Measurements from ENCODE around the gene RPS21. TPM values are rescaled to one million over a fixed set of nuclear protein-coding genes. Genes with fewer than 3 reads are reported as not detected.

The RPS21 gene
- total and polyA plus RNA-seq, 4 donors, result 278 to 1,588 (median 439) TPM

DNA sequence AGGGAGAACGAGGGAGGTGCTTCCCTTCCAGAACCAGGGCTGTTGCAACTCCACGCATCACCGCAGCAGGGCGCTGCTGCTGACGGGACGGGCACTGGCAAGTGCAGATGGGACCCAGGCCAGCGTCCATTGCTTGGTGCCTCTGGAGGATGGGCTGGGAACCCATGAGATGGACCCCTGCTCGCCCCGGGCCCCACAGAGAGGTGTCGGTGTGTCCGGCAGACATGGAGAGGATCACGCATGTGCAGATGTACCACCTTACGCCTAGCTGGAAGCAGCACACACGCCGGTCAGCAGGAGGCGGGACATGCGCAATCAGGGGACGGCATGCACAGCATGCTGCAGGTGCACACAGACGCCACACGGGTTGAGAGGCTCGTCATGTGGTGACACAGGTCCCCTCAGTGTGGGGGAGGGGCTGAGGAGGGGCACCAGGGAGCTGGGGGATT, 14.5 kb downstream of the RPS21 start:
- 89% methylated on average over 21 of the region's 21 CpGs for WGBS
- Histone ChIP-seq H3K27ac (ENCODE audit: low read depth in 1 of 2, low read length in 2 of 2) (no peak overlapping the region), H3K36me3 (ENCODE audit: control insufficient read depth in 4 of 4, insufficient read depth in 3 of 4, low read depth in 1 of 4, low read length in 3 of 4) (no peaks in the 10 kb centered on the region), H3K9me3 (ENCODE audit: control insufficient read depth in 4 of 4, low read length in 3 of 4) (no peaks in the 10 kb centered on the region), H3K4me3 (ENCODE audit: low read depth in 1 of 3, low read length in 3 of 3) (no peak overlapping the region), H3K4me1 (ENCODE audit: control insufficient read depth in 4 of 4, insufficient read depth in 4 of 4, low read length in 3 of 4) (peaks cover 7 to 13% (median 11%) of the 10 kb centered on the region in 4 donors), H3K9ac (ENCODE audit: low read depth in 1 of 2, low read length in 2 of 2) (no peak overlapping the region), H3K27me3 (ENCODE audit: control insufficient read depth in 4 of 4, insufficient read depth in 4 of 4, low read length in 3 of 4) (no peaks in the 10 kb centered on the region)
- TF ChIP-seq, protein P1, sequence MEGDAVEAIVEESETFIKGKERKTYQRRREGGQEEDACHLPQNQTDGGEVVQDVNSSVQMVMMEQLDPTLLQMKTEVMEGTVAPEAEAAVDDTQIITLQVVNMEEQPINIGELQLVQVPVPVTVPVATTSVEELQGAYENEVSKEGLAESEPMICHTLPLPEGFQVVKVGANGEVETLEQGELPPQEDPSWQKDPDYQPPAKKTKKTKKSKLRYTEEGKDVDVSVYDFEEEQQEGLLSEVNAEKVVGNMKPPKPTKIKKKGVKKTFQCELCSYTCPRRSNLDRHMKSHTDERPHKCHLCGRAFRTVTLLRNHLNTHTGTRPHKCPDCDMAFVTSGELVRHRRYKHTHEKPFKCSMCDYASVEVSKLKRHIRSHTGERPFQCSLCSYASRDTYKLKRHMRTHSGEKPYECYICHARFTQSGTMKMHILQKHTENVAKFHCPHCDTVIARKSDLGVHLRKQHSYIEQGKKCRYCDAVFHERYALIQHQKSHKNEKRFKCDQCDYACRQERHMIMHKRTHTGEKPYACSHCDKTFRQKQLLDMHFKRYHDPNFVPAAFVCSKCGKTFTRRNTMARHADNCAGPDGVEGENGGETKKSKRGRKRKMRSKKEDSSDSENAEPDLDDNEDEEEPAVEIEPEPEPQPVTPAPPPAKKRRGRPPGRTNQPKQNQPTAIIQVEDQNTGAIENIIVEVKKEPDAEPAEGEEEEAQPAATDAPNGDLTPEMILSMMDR (IDR thresholded peaks at IDR 0.05; ENCODE audit: low read depth, low read length, missing input control), result no peak
- TF ChIP-seq HNF4G (IDR thresholded peaks at IDR 0.05), result no peak
- TF ChIP-seq FOXA1 (IDR thresholded peaks at IDR 0.05), result no peak
- no peak for TF ChIP-seq YY1 (IDR thresholded peaks at IDR 0.05)
- TF ChIP-seq, protein P2, sequence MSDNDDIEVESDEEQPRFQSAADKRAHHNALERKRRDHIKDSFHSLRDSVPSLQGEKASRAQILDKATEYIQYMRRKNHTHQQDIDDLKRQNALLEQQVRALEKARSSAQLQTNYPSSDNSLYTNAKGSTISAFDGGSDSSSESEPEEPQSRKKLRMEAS (IDR thresholded peaks at IDR 0.05), result no peak
- TF ChIP-seq FOXA2 (IDR thresholded peaks at IDR 0.05), result no peak
- no peak for TF ChIP-seq TAF1 (conservative IDR thresholded peaks at IDR 0.05)
- no peak for TF ChIP-seq HNF4A (conservative IDR thresholded peaks at IDR 0.05)
- TF ChIP-seq RXRA (IDR thresholded peaks at IDR 0.05), result no peak
- TF ChIP-seq, protein P3, sequence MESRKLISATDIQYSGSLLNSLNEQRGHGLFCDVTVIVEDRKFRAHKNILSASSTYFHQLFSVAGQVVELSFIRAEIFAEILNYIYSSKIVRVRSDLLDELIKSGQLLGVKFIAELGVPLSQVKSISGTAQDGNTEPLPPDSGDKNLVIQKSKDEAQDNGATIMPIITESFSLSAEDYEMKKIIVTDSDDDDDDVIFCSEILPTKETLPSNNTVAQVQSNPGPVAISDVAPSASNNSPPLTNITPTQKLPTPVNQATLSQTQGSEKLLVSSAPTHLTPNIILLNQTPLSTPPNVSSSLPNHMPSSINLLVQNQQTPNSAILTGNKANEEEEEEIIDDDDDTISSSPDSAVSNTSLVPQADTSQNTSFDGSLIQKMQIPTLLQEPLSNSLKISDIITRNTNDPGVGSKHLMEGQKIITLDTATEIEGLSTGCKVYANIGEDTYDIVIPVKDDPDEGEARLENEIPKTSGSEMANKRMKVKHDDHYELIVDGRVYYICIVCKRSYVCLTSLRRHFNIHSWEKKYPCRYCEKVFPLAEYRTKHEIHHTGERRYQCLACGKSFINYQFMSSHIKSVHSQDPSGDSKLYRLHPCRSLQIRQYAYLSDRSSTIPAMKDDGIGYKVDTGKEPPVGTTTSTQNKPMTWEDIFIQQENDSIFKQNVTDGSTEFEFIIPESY (IDR thresholded peaks at IDR 0.05), result no peak
- DNase-seq (ENCODE audit: low spot score), result no peak

DNA sequence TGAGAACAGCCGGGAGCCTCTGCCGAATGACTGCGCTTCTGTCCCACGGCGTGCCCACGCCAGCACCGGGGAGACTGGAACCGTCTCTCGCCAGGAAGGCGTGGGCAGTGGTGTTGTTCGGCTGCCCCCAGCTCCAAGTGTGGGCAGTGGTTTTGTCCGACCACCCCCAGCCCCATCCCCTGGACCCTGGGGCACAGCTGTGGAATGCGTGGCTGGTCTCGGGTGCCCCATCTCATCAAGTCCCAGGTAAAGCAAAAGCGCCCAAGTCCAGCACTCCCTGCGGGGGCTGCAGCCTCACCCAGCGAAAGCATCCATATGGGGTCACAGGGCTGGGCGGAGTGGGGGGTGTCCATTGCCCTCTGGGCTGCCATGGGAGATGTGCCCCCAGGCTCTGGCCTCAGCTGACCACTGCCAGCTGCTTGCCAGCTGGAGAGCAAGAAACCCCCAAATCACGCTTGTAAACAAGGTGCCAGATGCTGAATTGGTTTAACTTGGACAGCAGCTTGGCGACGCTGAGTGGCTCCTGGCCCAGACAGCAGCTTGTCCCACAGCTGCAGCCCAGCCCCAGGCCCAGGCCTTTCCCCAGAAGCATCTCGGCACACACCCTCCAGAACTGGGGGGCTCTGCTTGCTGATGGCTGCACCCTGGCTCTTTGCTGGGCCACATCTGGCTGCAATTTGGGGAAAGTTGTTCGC, 15.7 kb downstream of the RPS21 start:
- Histone ChIP-seq H3K27me3 (ENCODE audit: control insufficient read depth in 4 of 4, insufficient read depth in 4 of 4, low read length in 3 of 4) (no peaks in the 10 kb centered on the region), H3K9ac (ENCODE audit: low read depth in 1 of 2, low read length in 2 of 2) (no peak overlapping the region), H3K27ac (ENCODE audit: low read depth in 1 of 2, low read length in 2 of 2) (no peak overlapping the region), H3K36me3 (ENCODE audit: control insufficient read depth in 4 of 4, insufficient read depth in 3 of 4, low read depth in 1 of 4, low read length in 3 of 4) (no peaks in the 10 kb centered on the region), H3K4me1 (ENCODE audit: control insufficient read depth in 4 of 4, insufficient read depth in 4 of 4, low read length in 3 of 4) (peaks cover 12 to 21% (median 16%) of the 10 kb centered on the region in 4 donors), H3K9me3 (ENCODE audit: control insufficient read depth in 4 of 4, low read length in 3 of 4) (no peaks in the 10 kb centered on the region), H3K4me3 (ENCODE audit: low read depth in 1 of 3, low read length in 3 of 3) (no peak overlapping the region)
- TF ChIP-seq, protein P1 (IDR thresholded peaks at IDR 0.05; ENCODE audit: low read depth, low read length, missing input control), result no peak
- TF ChIP-seq TAF1 (conservative IDR thresholded peaks at IDR 0.05) (no peak), RAD21 (IDR thresholded peaks at IDR 0.05) (no peak), NR2F2 (IDR thresholded peaks at IDR 0.05) (no peak), RXRA (IDR thresholded peaks at IDR 0.05) (no peak), HNF4A (conservative IDR thresholded peaks at IDR 0.05) (no peak), FOXA2 (IDR thresholded peaks at IDR 0.05) (no peak)
- TF ChIP-seq, protein P4, sequence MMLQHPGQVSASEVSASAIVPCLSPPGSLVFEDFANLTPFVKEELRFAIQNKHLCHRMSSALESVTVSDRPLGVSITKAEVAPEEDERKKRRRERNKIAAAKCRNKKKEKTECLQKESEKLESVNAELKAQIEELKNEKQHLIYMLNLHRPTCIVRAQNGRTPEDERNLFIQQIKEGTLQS (IDR thresholded peaks at IDR 0.05), result no peak
- TF ChIP-seq, protein P5, sequence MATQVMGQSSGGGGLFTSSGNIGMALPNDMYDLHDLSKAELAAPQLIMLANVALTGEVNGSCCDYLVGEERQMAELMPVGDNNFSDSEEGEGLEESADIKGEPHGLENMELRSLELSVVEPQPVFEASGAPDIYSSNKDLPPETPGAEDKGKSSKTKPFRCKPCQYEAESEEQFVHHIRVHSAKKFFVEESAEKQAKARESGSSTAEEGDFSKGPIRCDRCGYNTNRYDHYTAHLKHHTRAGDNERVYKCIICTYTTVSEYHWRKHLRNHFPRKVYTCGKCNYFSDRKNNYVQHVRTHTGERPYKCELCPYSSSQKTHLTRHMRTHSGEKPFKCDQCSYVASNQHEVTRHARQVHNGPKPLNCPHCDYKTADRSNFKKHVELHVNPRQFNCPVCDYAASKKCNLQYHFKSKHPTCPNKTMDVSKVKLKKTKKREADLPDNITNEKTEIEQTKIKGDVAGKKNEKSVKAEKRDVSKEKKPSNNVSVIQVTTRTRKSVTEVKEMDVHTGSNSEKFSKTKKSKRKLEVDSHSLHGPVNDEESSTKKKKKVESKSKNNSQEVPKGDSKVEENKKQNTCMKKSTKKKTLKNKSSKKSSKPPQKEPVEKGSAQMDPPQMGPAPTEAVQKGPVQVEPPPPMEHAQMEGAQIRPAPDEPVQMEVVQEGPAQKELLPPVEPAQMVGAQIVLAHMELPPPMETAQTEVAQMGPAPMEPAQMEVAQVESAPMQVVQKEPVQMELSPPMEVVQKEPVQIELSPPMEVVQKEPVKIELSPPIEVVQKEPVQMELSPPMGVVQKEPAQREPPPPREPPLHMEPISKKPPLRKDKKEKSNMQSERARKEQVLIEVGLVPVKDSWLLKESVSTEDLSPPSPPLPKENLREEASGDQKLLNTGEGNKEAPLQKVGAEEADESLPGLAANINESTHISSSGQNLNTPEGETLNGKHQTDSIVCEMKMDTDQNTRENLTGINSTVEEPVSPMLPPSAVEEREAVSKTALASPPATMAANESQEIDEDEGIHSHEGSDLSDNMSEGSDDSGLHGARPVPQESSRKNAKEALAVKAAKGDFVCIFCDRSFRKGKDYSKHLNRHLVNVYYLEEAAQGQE (IDR thresholded peaks at IDR 0.05), result no peak
- DNase-seq (ENCODE audit: low spot score), result no peak
- 96% methylated on average over 23 of the region's 23 CpGs for WGBS

All from liver (tissue), 9 donors.